SHP77 (cell line): ENCODE measurements around the gene SCYGR8.
A peak's percentile ranks its signal among the peaks of the same experiment; 100 is the strongest.

Experiments
- DNase-seq, 2 experiments: peaks; one replicate each; lab custom pipeline; 2025; lab: John Stamatoyannopoulos, UW

SCYGR8 gene

DNA sequence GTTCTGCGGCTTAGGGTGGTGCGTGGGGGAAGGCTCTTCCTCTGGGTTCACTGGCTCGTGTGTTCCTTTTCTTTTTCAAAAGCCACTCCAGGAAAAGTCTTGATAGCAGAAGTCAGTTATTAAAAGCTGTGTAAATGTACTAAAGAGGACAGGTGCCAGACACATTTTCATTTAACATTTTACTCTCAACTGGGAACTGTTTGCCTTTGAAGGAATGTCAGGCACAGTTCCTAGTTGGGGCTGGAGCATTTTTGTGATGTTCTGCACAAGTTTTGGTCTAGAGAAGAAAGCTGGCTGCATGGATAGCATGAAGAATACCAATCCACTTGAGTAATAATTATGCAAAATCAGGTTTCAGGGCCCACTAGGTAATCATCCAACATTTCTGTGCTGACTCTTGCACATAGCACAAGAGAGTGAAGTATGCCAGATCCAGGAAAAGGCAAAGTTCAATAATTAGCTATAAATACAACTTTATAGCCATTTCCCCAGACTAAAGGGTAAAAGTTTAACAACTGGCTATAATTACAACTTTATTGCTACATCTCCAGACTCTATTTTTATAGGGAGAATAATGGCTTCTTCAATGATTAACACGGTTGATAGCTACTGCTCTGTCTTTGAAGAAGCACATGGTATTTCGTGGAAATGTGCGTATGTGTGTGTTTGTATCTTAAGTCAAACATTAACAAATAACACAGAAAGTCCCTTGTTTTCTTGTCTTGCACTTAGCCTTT lies 16.2 kb downstream of the SCYGR8 start:
- DNase-seq, result no peak

DNA sequence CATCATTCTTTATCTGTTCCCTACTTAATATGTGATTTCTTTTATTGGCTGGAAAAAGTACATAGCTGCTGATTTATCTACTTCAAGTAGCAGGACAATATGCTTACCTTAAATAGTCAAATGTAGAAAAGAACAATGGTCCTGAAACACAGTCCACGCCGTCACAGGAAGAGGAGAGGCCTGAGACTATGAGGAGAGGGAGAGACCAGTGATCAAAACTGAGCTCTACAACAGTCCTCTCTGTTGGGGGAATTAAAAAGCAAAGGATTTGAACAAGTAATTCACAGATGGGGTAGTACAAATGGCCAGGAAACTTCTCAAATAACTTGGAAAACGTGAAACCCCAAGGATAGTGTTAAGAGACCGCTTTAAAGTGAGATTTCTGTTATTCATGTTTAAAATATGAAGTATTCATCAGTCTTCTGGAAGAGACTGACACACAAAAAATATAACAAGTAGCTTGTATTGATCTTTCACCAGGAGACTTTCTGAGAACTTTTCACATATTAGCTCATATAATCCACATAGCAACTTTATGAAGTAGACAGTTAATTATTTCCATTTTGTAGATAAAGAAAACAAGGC lies 20.2 kb downstream of the SCYGR8 start:
- no peak for DNase-seq

DNA sequence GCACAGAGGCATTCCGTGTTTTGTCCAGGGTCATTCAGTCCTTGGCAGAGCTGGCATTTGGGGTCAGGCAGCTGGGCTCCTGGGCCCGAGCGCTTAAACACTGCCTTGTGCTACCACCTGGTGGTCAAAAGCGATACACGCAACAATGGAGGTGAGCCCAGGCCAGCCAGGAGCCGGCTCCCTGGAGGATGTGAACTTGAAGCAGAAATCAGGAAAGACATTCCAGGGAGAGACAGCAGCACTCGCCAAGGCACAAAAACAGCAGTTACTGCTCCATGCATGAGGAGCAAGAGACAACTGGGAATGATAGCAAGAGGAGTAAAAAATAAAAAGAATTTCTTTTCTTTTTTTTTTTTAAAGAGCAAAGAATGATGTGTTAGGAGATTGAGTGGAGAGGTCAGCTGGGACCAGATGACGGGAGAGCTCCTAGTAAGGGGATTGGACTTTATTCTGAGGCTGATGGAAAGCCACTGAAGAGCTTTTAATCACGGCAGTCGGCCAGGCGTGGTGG lies 20.7 kb downstream of the SCYGR8 start:
- peak; percentile 64 to 77 for DNase-seq

DNA sequence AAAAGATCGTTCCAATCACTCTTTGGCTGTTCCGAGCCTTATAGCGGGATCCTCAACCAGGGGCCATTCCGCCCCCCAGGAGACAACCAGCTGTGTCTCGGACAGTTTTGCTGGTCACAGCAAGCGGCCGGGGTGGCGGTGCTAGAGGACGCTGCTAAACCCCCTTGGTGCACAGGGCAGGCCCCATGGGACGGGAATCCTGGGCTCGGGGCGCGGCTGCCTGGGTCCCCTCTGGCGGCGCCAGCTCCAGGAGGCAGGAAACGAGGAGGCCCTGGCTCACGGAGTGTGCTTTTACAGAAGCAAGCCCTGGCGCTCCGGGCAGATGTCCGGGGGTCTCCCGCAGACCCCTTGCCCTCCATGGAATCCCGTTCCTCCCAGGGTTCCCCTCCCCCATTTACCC lies 22.1 kb downstream of the SCYGR8 start:
- no peak for DNase-seq

DNA sequence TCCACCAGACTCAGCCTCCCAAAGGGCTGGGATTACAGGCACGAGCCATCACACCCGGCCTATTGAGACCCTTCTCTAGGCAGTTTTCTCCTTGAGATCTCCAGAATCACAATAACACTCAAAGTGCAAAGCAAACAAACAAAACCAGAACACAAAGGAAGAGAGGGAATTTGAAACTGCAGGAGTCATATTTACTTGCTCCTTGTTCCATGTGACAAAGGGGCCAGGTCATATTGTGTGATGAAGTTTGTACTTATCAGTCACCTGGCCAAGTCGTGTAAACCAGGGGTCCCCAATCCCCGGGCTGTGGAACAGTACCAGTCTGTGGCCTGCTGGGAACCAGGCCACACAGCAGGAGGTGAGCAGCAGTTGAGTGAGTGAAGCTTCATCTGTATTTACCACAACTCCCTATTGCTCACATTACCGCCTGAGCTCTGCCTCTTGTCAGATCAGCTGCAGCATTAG lies 26.5 kb downstream of the SCYGR8 start:
- no peak for DNase-seq

DNA sequence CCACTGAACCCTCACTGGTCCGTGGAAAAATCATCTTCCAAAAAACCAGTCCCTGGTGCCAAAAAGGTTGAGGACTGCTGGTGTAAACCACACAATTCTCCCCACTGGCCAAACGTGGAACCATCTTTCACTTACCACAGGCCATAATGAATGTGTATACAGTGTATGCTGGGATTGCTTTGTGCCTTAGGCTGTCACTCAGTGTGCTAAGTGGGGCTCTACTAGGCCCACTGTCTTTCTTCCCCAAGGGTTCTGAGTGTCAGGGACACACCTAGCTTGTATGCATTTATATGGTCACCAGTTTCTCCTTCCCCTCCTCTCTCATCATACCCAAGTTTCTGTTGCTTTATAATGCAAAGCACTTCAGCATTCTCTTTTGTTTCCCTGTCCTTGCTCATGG lies 27.2 kb downstream of the SCYGR8 start:
- DNase-seq, result no peak

DNA sequence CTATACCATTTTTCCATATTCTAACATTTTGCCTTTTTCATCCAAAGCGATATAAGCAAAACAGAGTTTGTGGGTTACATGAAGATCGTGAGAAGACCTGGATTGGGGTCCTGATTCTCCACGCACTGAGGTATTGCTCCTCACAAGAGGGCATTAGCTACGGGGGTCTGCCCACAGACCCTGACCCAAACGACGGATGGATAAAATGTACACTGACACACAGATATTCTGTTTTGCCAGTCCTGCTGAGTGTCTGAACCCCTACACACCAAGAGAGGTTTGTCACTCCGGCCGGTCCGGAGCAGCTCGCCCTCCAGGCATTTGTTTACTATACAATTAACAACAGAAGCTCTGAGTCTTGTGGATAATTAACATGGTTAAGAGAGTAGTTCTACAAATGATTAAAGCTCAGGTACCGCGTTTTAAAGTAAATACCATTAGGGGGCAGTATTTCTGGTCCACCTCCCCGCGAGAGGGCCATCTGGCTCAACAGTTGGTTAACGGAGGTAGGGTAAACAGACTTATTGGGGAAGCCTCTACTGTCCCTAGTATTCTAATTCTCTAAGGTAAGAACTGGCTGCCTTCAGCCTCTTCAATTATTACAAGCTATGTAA lies 28.4 kb downstream of the SCYGR8 start:
- DNase-seq, result no peak

DNA sequence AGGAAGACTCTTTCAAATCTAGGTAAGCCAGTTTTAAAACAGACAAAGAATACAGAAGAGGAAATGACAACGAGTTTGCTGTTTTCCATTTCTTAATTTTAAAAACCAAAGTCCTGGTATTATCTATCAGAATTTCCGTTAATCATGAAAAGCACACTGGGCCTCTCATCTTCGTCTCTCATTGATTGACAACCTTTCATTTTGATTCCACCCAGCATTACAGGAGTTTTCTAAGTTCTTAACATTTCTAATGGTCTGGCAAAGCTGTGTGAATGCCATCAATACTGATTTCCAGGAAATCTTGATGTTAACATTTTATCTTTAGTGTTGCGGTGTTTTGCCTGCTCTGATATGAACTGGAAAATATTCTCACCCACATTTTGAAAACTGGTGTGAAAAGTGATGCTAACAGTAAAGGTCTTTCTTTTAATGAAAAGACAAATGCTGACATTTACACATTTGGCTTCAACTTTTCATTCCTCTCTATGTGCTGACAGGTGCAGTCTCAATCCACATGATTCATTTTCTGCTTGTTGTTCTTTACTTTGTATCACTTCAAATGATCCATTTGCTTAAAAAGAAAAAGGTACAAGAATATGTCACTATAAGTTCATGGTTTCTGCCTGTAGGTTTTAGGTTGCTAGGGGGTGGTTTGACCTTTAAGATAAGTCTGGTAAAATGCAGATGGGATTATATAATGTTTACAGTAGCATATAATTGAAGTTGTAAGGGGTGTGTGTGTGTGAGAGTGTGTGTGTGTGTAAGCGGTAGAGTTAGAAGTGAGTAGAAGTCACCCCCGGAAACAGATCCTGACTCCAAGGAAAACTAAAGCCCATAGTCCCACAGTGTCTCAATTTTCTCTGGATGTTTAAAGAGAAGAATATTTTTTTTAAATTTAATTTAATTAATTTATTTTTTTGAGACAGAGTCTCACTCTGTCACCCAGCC lies 29.5 kb downstream of the SCYGR8 start:
- DNase-seq, result no peak

DNA sequence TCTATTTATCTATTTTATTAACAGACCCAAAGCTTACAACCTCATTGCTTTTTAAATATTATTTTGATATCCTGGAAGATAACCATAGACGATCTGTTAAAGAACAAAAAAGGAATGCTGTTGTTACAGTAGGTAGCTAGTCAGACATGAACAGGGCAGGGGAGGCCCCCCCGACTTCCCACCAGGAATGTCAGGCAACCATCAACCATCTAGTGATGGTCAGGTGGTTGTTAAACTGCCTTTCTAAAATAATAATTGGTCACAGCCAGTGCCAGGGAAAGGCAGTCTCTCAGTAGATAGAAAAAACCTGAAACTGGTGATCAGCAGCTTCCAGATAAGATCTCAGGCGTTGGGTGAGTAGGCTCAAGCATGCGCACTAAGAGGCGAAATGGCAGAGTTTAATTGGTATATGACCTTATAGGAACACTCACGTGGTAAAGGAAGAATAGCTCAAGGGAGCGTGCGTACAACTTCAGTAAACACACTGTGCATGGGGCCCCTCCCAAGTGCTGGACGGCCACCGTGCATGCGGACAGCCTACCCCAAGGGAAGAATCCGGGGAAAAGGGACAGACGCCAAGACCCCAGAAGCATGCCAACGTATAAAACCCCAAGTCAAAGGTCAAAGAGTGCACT lies 35.4 kb downstream of the SCYGR8 start:
- no peak for DNase-seq

DNA sequence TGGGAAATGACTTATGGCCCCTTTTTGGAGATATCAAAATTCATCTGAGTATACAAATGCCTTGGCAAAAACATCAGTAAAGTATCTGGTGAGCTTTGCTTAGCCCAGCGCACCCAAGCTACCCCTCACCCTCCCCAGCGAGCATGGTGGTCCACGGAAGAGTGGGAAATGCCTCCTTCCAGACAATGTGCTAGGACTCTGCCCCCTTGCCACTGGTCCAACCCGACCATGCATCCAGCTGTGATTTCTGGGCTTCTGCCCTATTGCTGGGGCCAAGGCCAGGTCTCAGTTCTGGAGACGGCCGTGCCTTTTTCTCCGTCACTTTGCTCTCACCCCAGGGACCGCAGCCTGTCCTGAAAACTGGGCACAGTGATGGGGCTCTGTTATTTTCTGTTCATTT lies 36.1 kb downstream of the SCYGR8 start:
- no peak for DNase-seq

DNA sequence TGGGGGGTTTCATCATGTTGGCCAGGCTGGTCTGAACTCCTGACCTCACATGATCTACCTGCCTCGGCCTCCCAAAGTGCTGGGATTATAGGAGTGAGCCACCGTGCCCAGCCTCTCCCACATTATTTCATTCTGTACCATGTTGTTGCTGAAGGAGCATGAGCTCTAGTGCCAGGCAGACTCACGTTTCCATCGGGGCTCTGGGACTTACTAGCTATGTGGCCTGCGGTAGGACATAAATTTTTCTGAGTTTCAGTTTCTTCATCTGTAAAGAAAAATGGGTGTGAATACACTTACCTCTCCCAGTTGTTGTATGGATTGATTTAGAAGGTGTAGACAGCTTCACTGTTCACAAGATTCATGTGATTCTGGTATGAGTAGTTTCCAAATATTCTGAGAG lies 37.1 kb downstream of the SCYGR8 start:
- no peak for DNase-seq

DNA sequence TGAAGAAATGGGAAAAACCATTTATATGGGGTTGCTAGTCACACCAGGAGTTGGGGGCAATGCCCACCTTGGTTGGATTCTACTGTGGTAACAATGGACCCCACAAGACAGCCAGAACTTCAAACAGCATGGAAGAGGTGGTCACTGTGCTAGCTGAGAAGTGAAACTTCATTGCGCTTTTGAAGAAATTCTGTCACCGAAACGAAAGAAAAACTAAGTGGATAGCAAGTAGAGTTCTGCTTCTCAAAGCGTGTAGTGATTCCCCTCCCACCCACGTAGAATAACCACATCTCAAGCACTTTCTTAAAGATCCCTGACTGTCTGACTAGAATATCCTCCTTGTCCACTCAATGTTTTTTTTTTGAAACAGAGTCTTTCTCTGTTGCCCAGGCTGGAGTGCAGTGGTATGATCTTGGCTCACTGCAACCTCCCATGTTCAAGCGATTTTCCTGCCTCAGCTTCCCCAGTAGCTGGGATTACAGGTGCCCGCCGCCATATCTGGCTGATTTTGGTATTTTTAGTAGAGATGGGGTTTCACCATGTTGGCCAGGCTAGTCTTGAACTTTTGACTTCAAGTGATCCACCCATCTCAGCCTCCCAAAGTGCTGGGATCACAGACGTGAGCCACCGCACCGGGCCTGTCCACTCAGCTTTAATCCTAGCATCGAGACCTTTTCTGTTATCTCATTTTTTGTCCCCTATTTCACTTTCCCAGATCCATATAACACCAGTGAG lies 37.9 kb downstream of the SCYGR8 start:
- DNase-seq, result no peak

DNA sequence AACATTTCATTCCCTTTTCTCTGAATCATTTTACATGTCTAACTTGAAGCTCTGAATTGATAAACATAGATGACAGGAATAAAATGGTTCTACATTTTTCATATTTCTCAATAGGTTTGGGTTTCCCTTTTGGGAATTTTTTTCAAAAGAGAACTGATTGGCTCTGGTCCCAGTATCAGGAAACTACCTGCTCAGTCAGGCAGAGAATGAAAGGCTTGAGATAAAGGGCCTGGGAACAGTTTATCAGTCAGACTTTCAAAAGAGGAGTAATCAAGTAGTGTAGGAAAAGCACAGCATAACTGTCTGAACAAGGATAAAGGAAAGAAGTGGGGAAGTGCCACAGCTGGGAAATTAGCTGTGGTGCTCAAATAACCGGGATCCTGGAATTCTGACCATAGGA lies 39.6 kb downstream of the SCYGR8 start:
- no peak for DNase-seq

DNA sequence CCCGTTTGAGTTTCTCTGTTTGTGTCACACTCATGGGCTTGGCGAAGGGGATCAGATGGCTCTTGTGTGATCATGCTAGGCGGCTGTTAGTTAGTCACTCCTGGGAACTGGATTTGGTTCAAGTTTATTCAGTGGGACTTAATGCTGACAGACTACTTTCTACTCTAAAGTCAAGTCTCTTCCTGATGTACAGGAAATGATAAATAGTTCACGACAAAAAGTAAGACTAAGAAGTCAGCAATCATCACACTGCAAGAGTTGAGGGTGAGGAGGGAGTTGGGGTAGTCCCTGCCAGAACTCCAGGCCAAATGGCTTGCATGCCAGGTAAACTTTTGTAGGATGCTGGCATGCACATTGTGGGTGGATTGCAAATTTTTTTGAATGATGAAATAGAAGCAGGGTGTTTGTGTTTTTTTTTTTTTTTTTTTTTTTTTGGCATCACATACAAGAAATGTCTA lies 42.9 kb downstream of the SCYGR8 start:
- no peak for DNase-seq

DNA sequence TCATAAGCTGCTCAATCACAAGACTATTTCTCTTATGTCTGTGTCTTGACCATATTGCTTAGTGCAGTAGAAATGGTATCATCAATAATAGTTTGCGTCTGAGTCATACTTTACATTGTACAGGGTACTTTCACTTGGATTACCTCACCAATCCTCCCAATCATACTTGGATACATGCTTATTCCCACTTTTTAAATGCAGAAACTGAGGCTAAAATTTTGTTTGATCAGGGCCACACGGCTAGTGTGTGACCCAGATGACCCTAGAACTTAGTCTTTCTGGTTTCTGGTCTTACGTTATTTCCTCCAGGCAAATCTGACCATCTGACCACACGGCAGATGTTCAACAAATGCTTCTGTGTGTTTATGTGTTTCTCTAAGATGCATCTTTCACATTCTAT lies 44.1 kb downstream of the SCYGR8 start:
- no peak for DNase-seq

DNA sequence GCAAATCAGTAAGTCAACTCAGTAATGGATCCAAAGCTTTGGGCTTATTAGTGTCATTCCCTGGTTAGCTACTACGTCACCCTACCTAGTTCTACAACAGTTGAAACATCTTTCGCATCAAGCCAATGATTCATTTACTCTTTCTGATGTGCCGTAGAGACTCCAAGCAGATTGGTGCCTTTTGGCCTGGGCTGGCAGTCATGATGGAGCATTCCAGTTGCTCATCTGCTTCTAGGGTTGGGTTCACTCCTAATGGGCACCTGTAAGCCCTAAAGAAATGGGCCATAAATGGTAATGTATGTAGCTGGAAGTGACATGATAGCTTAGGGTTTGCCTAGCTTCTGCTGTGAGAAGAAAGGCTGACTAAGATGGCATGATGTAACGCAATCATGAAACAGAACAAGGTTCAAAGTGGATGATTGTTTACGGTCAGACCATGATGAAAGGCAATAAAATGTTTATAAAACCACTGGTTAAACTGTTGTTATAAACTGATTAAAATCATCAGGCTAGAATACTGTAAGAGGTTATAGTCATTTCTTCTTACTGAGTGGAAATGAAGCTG lies 47.5 kb downstream of the SCYGR8 start:
- DNase-seq, result no peak
